Measurements from ENCODE around the gene HNRNPH2. TPM values are rescaled to one million over a fixed set of nuclear protein-coding genes. Genes with fewer than 3 reads are reported as not detected.

Gene HNRNPH2
- total and polyA plus RNA-seq, 10 of the 15 experiments (the other 5 are each of a cell fraction or from before 2014, with no cell fraction given), result 34.5 to 102 (median 61.4) TPM

DNA sequence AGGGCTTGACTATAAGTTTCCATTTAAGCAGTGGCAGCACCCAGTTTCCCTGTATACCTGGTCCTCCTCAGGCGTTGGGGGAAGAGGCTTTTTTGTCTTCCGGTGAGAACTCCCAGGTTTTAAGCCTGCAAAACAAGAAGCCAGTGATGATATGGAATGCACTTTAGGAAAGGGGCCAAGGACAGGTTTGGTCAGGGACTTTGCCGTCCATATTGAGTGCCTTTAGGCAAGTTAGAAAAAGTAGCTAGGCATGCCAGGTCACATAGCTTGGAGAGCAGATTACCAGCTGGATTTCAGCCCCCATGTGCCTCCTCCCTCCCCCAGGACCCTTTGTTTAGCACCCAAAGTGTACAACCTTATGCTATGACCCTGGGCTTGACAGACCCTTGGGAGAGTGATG is 45.9 kb upstream of the HNRNPH2 start:
- POLR2A ChIA-PET, result no interaction called here
- Histone ChIP-seq H3K79me2 (ENCODE audit: control insufficient read depth, insufficient read depth, low read length) (no peaks in the 10 kb centered on the region), H4K20me1 (ENCODE audit: control insufficient read depth, insufficient read depth) (no peaks in the 10 kb centered on the region), H3K36me3 (ENCODE audit: control insufficient read depth in 2 of 2, insufficient read depth in 2 of 2, low read length in 1 of 2) (peaks cover 8 to 15% of the 10 kb centered on the region in 2 experiments), H3K4me1 (ENCODE audit: control insufficient read depth, insufficient read depth, low read length) (no peaks in the 10 kb centered on the region), H3K27ac (ENCODE audit: control insufficient read depth, insufficient read depth) (no peak overlapping the region), H3K4me2 (ENCODE audit: control insufficient read depth, insufficient read depth) (no peak overlapping the region), H2AFZ (ENCODE audit: control insufficient read depth, low read depth, low read length) (no peak overlapping the region), H3K4me3 (no peak overlapping the region), H3K9ac (ENCODE audit: control insufficient read depth, insufficient read depth, low read length) (no peak overlapping the region), H3K27me3 (replicated peaks in 1 of 2; ENCODE audit: control insufficient read depth in 2 of 2, insufficient read depth in 2 of 2, low read length in 1 of 2) (no peaks in the 10 kb centered on the region), H3K9me3 (replicated peaks; ENCODE audit: control insufficient read depth, insufficient read depth, low read length) (no peaks in the 10 kb centered on the region)
- 69% methylated on average over 3 of the region's 3 CpGs for WGBS (ENCODE audit: insufficient coverage, insufficient replicate concordance, low lambda C conversion rate, missing lambda C conversion rate)
- SMC1A ChIA-PET (ENCODE audit: uncharacterized antibody, unreplicated experiment), result no interaction called here
- ATAC-seq (no peak), FAIRE-seq (no peak), DNase-seq (ENCODE audit: low read depth, low spot score) (no peak)
- BruUV-seq (replicated peaks), result no TSS peak
- CTCF ChIA-PET, result no interaction called here
- intact Hi-C loops (cut with micrococcal nuclease; ENCODE audit: unreplicated experiment) (no loop called here), in situ Hi-C loops (cut with MboI) (no loop called here)
- RAD21 ChIA-PET (ENCODE audit: unreplicated experiment), result no interaction called here
- no peak for TF ChIP-seq ZZZ3 (IDR thresholded peaks at IDR 0.05; ENCODE audit: control insufficient read depth, insufficient read length, low read depth)
- no peak for TF ChIP-seq ZSCAN29 (IDR thresholded peaks at IDR 0.05)
- no peak for TF ChIP-seq HCFC1 (IDR thresholded peaks at IDR 0.05; ENCODE audit: low read length)
- TF ChIP-seq MYB (IDR thresholded peaks at IDR 0.05; ENCODE audit: borderline replicate concordance, low read depth, low read length), result no peak
- no peak for TF ChIP-seq KAT2A (conservative IDR thresholded peaks at IDR 0.05; ENCODE audit: control insufficient read depth, low read depth, low read length)
- TF ChIP-seq NR2C2 (IDR thresholded peaks at IDR 0.05; ENCODE audit: borderline replicate concordance, control insufficient read depth, insufficient read length, low read depth), result no peak
- no peak for TF ChIP-seq STAT1 (conservative IDR thresholded peaks at IDR 0.05)
- TF ChIP-seq NFIC (IDR thresholded peaks at IDR 0.05; ENCODE audit: low read depth, low read length), result no peak
- TF ChIP-seq STAT3 (IDR thresholded peaks at IDR 0.05; ENCODE audit: low read depth, low read length), result no peak
- TF ChIP-seq RAD21 (IDR thresholded peaks at IDR 0.05; ENCODE audit: insufficient read depth, low read depth, low read length), result no peak
- TF ChIP-seq TAF1 (IDR thresholded peaks at IDR 0.05; ENCODE audit: borderline replicate concordance, low read depth, low read length), result no peak

DNA sequence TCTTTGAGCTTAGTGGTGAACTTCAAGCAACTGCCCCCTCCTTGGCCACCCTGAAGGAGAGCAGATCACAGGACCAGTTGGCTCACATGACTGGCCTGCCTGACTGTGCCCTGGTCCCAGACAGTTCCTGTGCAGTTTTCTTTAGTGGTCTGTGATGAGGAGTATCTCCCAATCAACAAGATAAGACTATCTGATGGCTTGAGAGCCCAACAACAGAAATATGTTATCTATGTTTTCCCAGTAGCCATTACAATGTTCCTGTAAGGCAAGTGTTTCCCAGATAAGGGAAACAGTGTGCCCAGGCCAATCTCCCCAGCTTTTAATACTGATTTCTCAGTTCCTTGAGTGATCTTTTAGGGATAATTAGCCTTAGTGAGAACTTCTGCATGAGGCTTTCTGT is 45.3 kb upstream of the HNRNPH2 start:
- Histone ChIP-seq H3K27ac (ENCODE audit: control insufficient read depth, insufficient read depth) (no peak overlapping the region), H2AFZ (ENCODE audit: control insufficient read depth, low read depth, low read length) (no peak overlapping the region), H3K9me3 (replicated peaks; ENCODE audit: control insufficient read depth, insufficient read depth, low read length) (no peaks in the 10 kb centered on the region), H3K4me1 (ENCODE audit: control insufficient read depth, insufficient read depth, low read length) (no peaks in the 10 kb centered on the region), H3K79me2 (ENCODE audit: control insufficient read depth, insufficient read depth, low read length) (no peaks in the 10 kb centered on the region), H3K4me2 (ENCODE audit: control insufficient read depth, insufficient read depth) (no peak overlapping the region), H3K36me3 (ENCODE audit: control insufficient read depth in 2 of 2, insufficient read depth in 2 of 2, low read length in 1 of 2) (peaks cover 8 to 15% of the 10 kb centered on the region in 2 experiments), H3K4me3 (no peak overlapping the region), H3K9ac (ENCODE audit: control insufficient read depth, insufficient read depth, low read length) (no peak overlapping the region), H4K20me1 (ENCODE audit: control insufficient read depth, insufficient read depth) (no peaks in the 10 kb centered on the region), H3K27me3 (replicated peaks in 1 of 2; ENCODE audit: control insufficient read depth in 2 of 2, insufficient read depth in 2 of 2, low read length in 1 of 2) (no peaks in the 10 kb centered on the region)
- no peak for DNase-seq (ENCODE audit: low read depth, low spot score)
- ChIA-PET SMC1A (ENCODE audit: uncharacterized antibody, unreplicated experiment) (no interaction called here), CTCF (no interaction called here), RAD21 (ENCODE audit: unreplicated experiment) (no interaction called here), POLR2A (no interaction called here)
- intact Hi-C loops (cut with micrococcal nuclease; ENCODE audit: unreplicated experiment), result no loop called here
- TF ChIP-seq, protein P1, sequence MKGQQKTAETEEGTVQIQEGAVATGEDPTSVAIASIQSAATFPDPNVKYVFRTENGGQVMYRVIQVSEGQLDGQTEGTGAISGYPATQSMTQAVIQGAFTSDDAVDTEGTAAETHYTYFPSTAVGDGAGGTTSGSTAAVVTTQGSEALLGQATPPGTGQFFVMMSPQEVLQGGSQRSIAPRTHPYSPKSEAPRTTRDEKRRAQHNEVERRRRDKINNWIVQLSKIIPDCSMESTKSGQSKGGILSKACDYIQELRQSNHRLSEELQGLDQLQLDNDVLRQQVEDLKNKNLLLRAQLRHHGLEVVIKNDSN (IDR thresholded peaks at IDR 0.05; ENCODE audit: borderline replicate concordance, extremely low read length, insufficient read depth, low read depth, low read length), result no peak
- TF ChIP-seq MEF2B (IDR thresholded peaks at IDR 0.05; ENCODE audit: partially characterized antibody, poor library complexity, severe bottlenecking), result no peak
- TF ChIP-seq, protein P2, sequence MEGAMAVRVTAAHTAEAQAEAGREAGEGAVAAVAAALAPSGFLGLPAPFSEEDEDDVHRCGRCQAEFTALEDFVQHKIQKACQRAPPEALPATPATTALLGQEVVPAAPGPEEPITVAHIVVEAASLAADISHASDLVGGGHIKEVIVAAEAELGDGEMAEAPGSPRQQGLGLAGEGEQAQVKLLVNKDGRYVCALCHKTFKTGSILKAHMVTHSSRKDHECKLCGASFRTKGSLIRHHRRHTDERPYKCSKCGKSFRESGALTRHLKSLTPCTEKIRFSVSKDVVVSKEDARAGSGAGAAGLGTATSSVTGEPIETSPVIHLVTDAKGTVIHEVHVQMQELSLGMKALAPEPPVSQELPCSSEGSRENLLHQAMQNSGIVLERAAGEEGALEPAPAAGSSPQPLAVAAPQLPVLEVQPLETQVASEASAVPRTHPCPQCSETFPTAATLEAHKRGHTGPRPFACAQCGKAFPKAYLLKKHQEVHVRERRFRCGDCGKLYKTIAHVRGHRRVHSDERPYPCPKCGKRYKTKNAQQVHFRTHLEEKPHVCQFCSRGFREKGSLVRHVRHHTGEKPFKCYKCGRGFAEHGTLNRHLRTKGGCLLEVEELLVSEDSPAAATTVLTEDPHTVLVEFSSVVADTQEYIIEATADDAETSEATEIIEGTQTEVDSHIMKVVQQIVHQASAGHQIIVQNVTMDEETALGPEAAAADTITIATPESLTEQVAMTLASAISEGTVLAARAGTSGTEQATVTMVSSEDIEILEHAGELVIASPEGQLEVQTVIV (IDR thresholded peaks at IDR 0.05; ENCODE audit: borderline replicate concordance, partially characterized antibody), result no peak
- TF ChIP-seq PAX8 (IDR thresholded peaks at IDR 0.05), result no peak
- TF ChIP-seq NR2C2 (IDR thresholded peaks at IDR 0.05; ENCODE audit: borderline replicate concordance, control insufficient read depth, insufficient read length, low read depth), result no peak
- in situ Hi-C loops (cut with MboI), result no loop called here
- FAIRE-seq, result no peak
- ATAC-seq, result no peak
- no TSS peak for BruUV-seq (replicated peaks)
